ENCODE data around the gene POLE4.

POLE4 gene

GRCh38 chr2:75007061-75007460 lies 48.6 kb downstream of the POLE4 start:
- no peak overlapping the region for H3K4me3 ChIP-seq (ENCODE audit: low read depth, low read length)
- TF ChIP-seq CTCF (IDR thresholded peaks at IDR 0.05; ENCODE audit: borderline replicate concordance, insufficient read depth, low read depth, low read length): no peak

GRCh38 chr2:75007819-75008218 lies 49.4 kb downstream of the POLE4 start:
- TF ChIP-seq CTCF (IDR thresholded peaks at IDR 0.05; ENCODE audit: borderline replicate concordance, insufficient read depth, low read depth, low read length): no peak
- no peak overlapping the region for H3K4me3 ChIP-seq (ENCODE audit: low read depth, low read length)

- H3K4me3 ChIP-seq (ENCODE audit: low read depth, low read length): no peak overlapping the region
- no peak for TF ChIP-seq CTCF (IDR thresholded peaks at IDR 0.05; ENCODE audit: borderline replicate concordance, insufficient read depth, low read depth, low read length)
Observed at GRCh38 chr2:75010571-75010970, 52.1 kb downstream of the POLE4 start.

- H3K4me3 ChIP-seq (ENCODE audit: low read depth, low read length): no peak overlapping the region
- TF ChIP-seq CTCF (IDR thresholded peaks at IDR 0.05; ENCODE audit: borderline replicate concordance, insufficient read depth, low read depth, low read length): no peak
Observed at GRCh38 chr2:75012080-75012479, 53.6 kb downstream of the POLE4 start.

GRCh38 chr2:75018162-75018561 lies 59.7 kb downstream of the POLE4 start:
- TF ChIP-seq CTCF (IDR thresholded peaks at IDR 0.05; ENCODE audit: borderline replicate concordance, insufficient read depth, low read depth, low read length): no peak
- no peak overlapping the region for H3K4me3 ChIP-seq (ENCODE audit: low read depth, low read length)
